ENCODE data around the gene RTRAF. TPM values are rescaled to one million over a fixed set of nuclear protein-coding genes. Genes with fewer than 3 reads are reported as not detected.

The RTRAF gene
- polyA plus RNA-seq, 1 donor (not counting 4 experiments of a cell fraction or from before 2014, with no cell fraction given), result 255 TPM

- H2AFZ ChIP-seq (ENCODE audit: control insufficient read depth, low read length), result no peak overlapping the region
- no peaks in the 10 kb centered on the region for H3K9me1 ChIP-seq (ENCODE audit: control insufficient read depth, extremely low read depth, insufficient read depth, low read length)
- dilution Hi-C loops (cut with MboI; ENCODE audit: extremely low pct_ligation_motif_present, low sequenced_read_pairs), result no loop called here
- no peak overlapping the region for H3K4me2 ChIP-seq (ENCODE audit: control insufficient read depth, extremely low read depth, insufficient read depth, low read depth, low read length)
- no peak for TF ChIP-seq EZH2 (IDR thresholded peaks at IDR 0.05; ENCODE audit: low read length)
- TF ChIP-seq, protein P1, sequence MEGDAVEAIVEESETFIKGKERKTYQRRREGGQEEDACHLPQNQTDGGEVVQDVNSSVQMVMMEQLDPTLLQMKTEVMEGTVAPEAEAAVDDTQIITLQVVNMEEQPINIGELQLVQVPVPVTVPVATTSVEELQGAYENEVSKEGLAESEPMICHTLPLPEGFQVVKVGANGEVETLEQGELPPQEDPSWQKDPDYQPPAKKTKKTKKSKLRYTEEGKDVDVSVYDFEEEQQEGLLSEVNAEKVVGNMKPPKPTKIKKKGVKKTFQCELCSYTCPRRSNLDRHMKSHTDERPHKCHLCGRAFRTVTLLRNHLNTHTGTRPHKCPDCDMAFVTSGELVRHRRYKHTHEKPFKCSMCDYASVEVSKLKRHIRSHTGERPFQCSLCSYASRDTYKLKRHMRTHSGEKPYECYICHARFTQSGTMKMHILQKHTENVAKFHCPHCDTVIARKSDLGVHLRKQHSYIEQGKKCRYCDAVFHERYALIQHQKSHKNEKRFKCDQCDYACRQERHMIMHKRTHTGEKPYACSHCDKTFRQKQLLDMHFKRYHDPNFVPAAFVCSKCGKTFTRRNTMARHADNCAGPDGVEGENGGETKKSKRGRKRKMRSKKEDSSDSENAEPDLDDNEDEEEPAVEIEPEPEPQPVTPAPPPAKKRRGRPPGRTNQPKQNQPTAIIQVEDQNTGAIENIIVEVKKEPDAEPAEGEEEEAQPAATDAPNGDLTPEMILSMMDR (optimal IDR thresholded peaks at IDR 0.05 in 1 of 3, IDR thresholded peaks at IDR 0.05 in 1 of 3, conservative IDR thresholded peaks at IDR 0.05 in 1 of 3; ENCODE audit: extremely low read depth in 1 of 3, insufficient read depth in 2 of 3, low read length in 3 of 3), result no peak
- DNase-seq (ENCODE audit: low read depth, low spot score), result no peak
- H3K9ac ChIP-seq (ENCODE audit: control insufficient read depth, extremely low read depth, insufficient read depth, low read length), result no peak overlapping the region
- H3K4me3 ChIP-seq (ENCODE audit: control insufficient read depth in 2 of 3, extremely low read depth in 1 of 3, insufficient read depth in 2 of 3, low read depth in 1 of 3, low read length in 3 of 3), result no peak overlapping the region
- H3K4me1 ChIP-seq (ENCODE audit: control insufficient read depth, extremely low read depth, insufficient read depth, low read length), result peaks cover 6% of the 10 kb centered on the region
- H3K27me3 ChIP-seq (ENCODE audit: control insufficient read depth, extremely low read depth, insufficient read depth, low read length), result no peaks in the 10 kb centered on the region
- H3K27ac ChIP-seq (ENCODE audit: control insufficient read depth, insufficient read depth, low read length), result no peak overlapping the region
- FAIRE-seq, result no peak
- H4K20me1 ChIP-seq (ENCODE audit: control insufficient read depth, extremely low read depth, insufficient read depth, low read length), result no peaks in the 10 kb centered on the region
- no peaks in the 10 kb centered on the region for H3K9me3 ChIP-seq (ENCODE audit: control insufficient read depth, low read depth, low read length)
- H3K79me2 ChIP-seq (ENCODE audit: control insufficient read depth, insufficient read depth, low read length), result no peaks in the 10 kb centered on the region
- no peaks in the 10 kb centered on the region for H3K36me3 ChIP-seq (ENCODE audit: control insufficient read depth in 2 of 2, extremely low read depth in 1 of 2, insufficient read depth in 2 of 2, low read length in 2 of 2)
Observed at GRCh38 chr14:52048116-52048515, 58.8 kb downstream of the RTRAF start.

DNA sequence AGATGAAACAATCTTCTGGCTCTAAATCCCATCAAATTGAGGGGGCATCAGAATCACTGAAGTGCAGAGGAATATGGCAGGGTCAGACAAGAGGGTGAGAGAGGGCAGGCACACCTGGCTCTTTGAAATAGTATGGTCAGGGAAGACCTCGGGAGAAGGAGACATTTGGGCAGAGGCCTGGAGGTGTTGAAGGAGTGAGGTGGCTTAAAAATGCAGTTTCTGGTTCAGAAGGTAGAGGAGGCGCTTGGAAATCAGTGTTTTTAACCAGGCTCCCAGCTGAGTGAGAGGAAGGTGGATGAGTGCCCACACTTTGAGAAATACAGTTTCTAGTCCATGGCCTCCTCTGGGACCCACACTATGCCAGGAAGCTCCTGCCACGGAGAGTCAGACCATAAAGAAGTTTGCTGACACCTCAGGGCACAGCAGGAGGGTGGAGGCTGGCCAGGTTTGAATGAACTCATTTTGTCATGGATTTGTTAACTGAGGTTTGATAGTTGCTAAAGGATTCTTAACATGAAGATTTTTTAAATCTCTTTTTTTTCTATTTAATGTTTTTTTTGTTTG lies 59.4 kb downstream of the RTRAF start:
- Histone ChIP-seq H3K79me2 (ENCODE audit: control insufficient read depth, insufficient read depth, low read length) (no peaks in the 10 kb centered on the region), H3K27me3 (ENCODE audit: control insufficient read depth, extremely low read depth, insufficient read depth, low read length) (no peaks in the 10 kb centered on the region), H3K4me1 (ENCODE audit: control insufficient read depth, extremely low read depth, insufficient read depth, low read length) (peaks cover 6% of the 10 kb centered on the region)

More for the DNA sequence above, 59.4 kb downstream of the RTRAF start:
- Histone ChIP-seq H3K4me3 (ENCODE audit: control insufficient read depth in 2 of 3, extremely low read depth in 1 of 3, insufficient read depth in 2 of 3, low read depth in 1 of 3, low read length in 3 of 3) (no peak overlapping the region), H3K4me2 (ENCODE audit: control insufficient read depth, extremely low read depth, insufficient read depth, low read depth, low read length) (no peak overlapping the region), H3K36me3 (ENCODE audit: control insufficient read depth in 2 of 2, extremely low read depth in 1 of 2, insufficient read depth in 2 of 2, low read length in 2 of 2) (peaks cover 0 to under 1% of the 10 kb centered on the region in 2 experiments), H3K9ac (ENCODE audit: control insufficient read depth, extremely low read depth, insufficient read depth, low read length) (no peak overlapping the region), H2AFZ (ENCODE audit: control insufficient read depth, low read length) (no peak overlapping the region), H4K20me1 (ENCODE audit: control insufficient read depth, extremely low read depth, insufficient read depth, low read length) (no peaks in the 10 kb centered on the region), H3K9me1 (ENCODE audit: control insufficient read depth, extremely low read depth, insufficient read depth, low read length) (no peaks in the 10 kb centered on the region), H3K9me3 (ENCODE audit: control insufficient read depth, low read depth, low read length) (no peaks in the 10 kb centered on the region), H3K27ac (ENCODE audit: control insufficient read depth, insufficient read depth, low read length) (no peak overlapping the region)
- TF ChIP-seq EZH2 (IDR thresholded peaks at IDR 0.05; ENCODE audit: low read length), result no peak
- TF ChIP-seq, protein P1 (optimal IDR thresholded peaks at IDR 0.05 in 1 of 3, IDR thresholded peaks at IDR 0.05 in 1 of 3, conservative IDR thresholded peaks at IDR 0.05 in 1 of 3; ENCODE audit: extremely low read depth in 1 of 3, insufficient read depth in 2 of 3, low read length in 3 of 3), result no peak
- FAIRE-seq, result no peak
- DNase-seq (ENCODE audit: low read depth, low spot score), result no peak
- dilution Hi-C loops (cut with MboI; ENCODE audit: extremely low pct_ligation_motif_present, low sequenced_read_pairs), result no loop called here
